SU-DHL-6 (cell line): ENCODE results near the gene CYP11A1.

Experiments used
- CTCF ChIP-seq: fragments of 200-600 bp; sonication (generic); IDR thresholded peaks from one replicate; pipeline ENCODE4 v1.5.1; 2017; ENCODE audit warnings: antibody characterized with exemption, mild to moderate bottlenecking, low read length, moderate library complexity; ENCODE audit not compliant: insufficient read depth, poor library complexity, severe bottlenecking
- EZH2phosphoT487 ChIP-seq: fragments of 200-600 bp; sonication (generic), shearing (Covaris generic); conservative IDR thresholded peaks from 2 replicates; pipeline ENCODE4 v1.6.1; 2018; ENCODE audit warnings: mild to moderate bottlenecking, antibody characterized with exemption, low read length, moderate library complexity, mixed read lengths

GRCh38 chr15:74410502-74410901 lies 43.1 kb upstream of the CYP11A1 start:
- TF ChIP-seq CTCF (no peak), EZH2phosphoT487 (no peak)
